ENCODE measurements around the gene UMPS.

The UMPS gene

DNA sequence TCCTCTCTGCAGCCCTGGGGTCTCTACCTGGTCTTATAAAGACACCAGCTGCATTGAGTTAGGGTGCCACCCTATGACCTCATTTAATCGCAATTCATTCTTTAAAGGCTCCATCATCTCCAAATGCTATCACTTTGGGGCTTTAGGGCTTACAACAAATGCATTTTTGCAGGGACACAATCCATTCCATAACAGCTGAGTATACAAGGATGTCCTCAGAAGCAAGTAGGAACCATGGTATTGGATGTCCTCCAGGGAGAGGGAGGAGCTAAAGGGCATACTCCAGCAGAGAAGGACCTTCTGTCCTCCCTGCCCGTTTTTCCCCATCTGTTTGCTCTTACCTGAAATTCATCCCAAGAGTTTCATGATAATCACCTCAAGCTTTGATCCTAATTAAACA, 30.3 kb downstream of the UMPS start:
- Histone ChIP-seq H2BK120ac (ENCODE audit: low read depth, low read length) (no peak overlapping the region), H2AFZ (ENCODE audit: low read length) (no peak overlapping the region), H3K9me3 (replicated peaks in 1 of 2; ENCODE audit: control insufficient read depth in 2 of 2, insufficient read depth in 1 of 2, low read depth in 1 of 2, low read length in 2 of 2) (no peaks in the 10 kb centered on the region), H2BK5ac (ENCODE audit: low read length) (no peak overlapping the region), H4K8ac (ENCODE audit: low read depth, low read length) (no peak overlapping the region), H3K79me1 (ENCODE audit: low read depth, low read length) (no peaks in the 10 kb centered on the region), H3K27me3 (ENCODE audit: control insufficient read depth in 3 of 3, insufficient read depth in 3 of 3, low read depth in 1 of 3, low read length in 3 of 3) (no peaks in the 10 kb centered on the region), H3K4me3 (ENCODE audit: low read length in 2 of 2) (no peak overlapping the region), H3K18ac (ENCODE audit: low read length) (no peak overlapping the region), H3K9ac (ENCODE audit: low read depth, low read length, poor library complexity) (no peak overlapping the region), H3K36me3 (replicated peaks in 1 of 2; ENCODE audit: control insufficient read depth in 2 of 2, insufficient read depth in 2 of 2, low read length in 2 of 2) (peaks cover 3 to 26% of the 10 kb centered on the region in 2 donors), H3K14ac (ENCODE audit: low read length) (no peak overlapping the region), H2BK15ac (ENCODE audit: low read length) (no peak overlapping the region), H2AK5ac (ENCODE audit: low read depth, low read length) (no peak overlapping the region), H3K4me2 (ENCODE audit: insufficient read depth, low read length, poor library complexity, severe bottlenecking) (no peak overlapping the region), H3K23ac (ENCODE audit: low read depth, low read length, poor library complexity) (no peak overlapping the region), H3K4me1 (ENCODE audit: control insufficient read depth in 2 of 2, insufficient read depth in 1 of 2, low read depth in 1 of 2, low read length in 2 of 2) (peaks cover 2 to 7% of the 10 kb centered on the region in 2 donors), H3K4ac (ENCODE audit: low read length) (no peak overlapping the region), H2BK12ac (ENCODE audit: low read length) (no peak overlapping the region), H4K91ac (ENCODE audit: low read depth, low read length, poor library complexity) (no peak overlapping the region), H3K27ac (replicated peaks; ENCODE audit: low read length) (no peak overlapping the region)
- DNase-seq (ENCODE audit: low spot score) = no peak
- WGBS, 2 donors (ENCODE audit: extremely low coverage in 2 of 2, insufficient read length in 2 of 2, insufficient replicate concordance in 1 of 2) = no CpG with 5 or more reads among the region's 2 CpGs

DNA sequence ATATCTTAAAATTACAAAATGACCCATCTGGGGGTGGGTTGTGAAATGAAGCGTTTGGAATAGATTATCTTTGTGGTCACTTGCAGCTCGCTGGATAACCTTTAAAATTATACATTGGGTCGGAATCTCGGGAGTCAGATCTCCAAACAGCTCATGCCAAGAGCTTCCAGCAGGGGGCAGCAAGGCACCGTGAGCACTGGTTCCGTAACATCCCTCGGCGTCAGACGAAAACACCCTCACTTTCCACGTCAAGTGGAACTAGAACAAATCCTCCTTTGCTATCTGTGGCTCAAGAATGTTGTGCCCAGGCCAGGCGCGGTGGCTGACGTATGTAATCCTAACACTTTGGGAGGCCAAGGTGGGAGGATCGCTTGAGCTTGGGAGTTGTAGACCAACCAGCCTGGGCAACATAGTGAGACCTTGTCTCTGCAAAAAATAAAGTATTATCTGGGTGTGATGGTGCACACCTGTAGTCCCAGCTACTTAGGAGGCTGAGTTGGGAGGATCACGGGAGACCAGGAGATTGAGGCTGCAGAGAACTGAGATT, 31.1 kb downstream of the UMPS start:
- Histone ChIP-seq H3K14ac (ENCODE audit: low read length) (no peak overlapping the region), H2AFZ (ENCODE audit: low read length) (no peak overlapping the region), H4K8ac (ENCODE audit: low read depth, low read length) (no peak overlapping the region), H3K4ac (ENCODE audit: low read length) (no peak overlapping the region), H2BK12ac (ENCODE audit: low read length) (no peak overlapping the region), H3K27me3 (ENCODE audit: control insufficient read depth in 3 of 3, insufficient read depth in 3 of 3, low read depth in 1 of 3, low read length in 3 of 3) (no peaks in the 10 kb centered on the region), H3K4me2 (ENCODE audit: insufficient read depth, low read length, poor library complexity, severe bottlenecking) (no peak overlapping the region), H2BK15ac (ENCODE audit: low read length) (no peak overlapping the region), H3K18ac (ENCODE audit: low read length) (no peak overlapping the region), H3K9me3 (replicated peaks in 1 of 2; ENCODE audit: control insufficient read depth in 2 of 2, insufficient read depth in 1 of 2, low read depth in 1 of 2, low read length in 2 of 2) (no peaks in the 10 kb centered on the region), H3K4me1 (ENCODE audit: control insufficient read depth in 2 of 2, insufficient read depth in 1 of 2, low read depth in 1 of 2, low read length in 2 of 2) (peaks cover 2 to 7% of the 10 kb centered on the region in 2 donors), H3K23ac (ENCODE audit: low read depth, low read length, poor library complexity) (no peak overlapping the region), H3K9ac (ENCODE audit: low read depth, low read length, poor library complexity) (no peak overlapping the region), H4K91ac (ENCODE audit: low read depth, low read length, poor library complexity) (no peak overlapping the region), H2AK5ac (ENCODE audit: low read depth, low read length) (no peak overlapping the region), H3K36me3 (replicated peaks in 1 of 2; ENCODE audit: control insufficient read depth in 2 of 2, insufficient read depth in 2 of 2, low read length in 2 of 2) (peaks cover 3 to 30% of the 10 kb centered on the region in 2 donors), H2BK120ac (ENCODE audit: low read depth, low read length) (no peak overlapping the region), H3K27ac (replicated peaks; ENCODE audit: low read length) (no peak overlapping the region), H3K4me3 (ENCODE audit: low read length in 2 of 2) (no peak overlapping the region), H3K79me1 (ENCODE audit: low read depth, low read length) (no peaks in the 10 kb centered on the region), H2BK5ac (ENCODE audit: low read length) (no peak overlapping the region)
- WGBS, 2 donors (ENCODE audit: extremely low coverage in 2 of 2, insufficient read length in 2 of 2, insufficient replicate concordance in 1 of 2) = no CpG with 5 or more reads among the region's 15 CpGs
- DNase-seq (ENCODE audit: low spot score) = peak; percentile 68

DNA sequence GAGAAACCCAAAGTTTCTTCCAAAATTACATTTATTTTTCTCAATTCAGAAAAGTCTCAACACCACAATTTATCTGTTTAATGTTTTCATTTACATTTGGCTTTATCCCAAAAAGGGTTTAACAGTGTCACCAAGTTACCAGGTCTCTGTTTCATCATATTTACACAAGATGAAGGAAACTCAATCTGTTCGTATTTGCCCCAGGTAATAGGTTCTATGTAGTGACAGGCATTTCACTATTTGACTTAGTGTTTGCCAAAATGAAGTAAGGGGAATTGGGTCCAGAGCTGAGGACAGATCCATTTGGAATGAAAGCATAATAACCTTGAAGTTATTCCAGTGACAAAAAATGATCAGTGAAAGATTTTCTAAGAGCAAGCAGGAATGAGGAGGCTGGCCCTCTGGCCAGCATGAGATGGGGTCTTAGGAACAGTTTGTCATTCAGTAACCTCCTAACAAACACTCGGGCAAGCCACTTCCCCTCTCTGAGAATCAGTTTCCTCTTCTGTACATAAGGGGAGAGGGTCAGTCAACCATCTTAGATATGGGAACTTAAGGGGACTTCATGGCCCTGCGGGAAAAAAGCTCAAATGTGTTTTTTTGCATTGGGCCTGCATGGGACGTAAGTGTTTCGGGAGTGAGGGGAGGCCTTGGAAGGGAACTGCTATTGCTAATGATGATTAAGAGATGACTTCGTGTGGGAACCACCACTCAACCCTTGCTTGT, 31.8 kb downstream of the UMPS start:
- WGBS, 2 donors (ENCODE audit: extremely low coverage in 2 of 2, insufficient read length in 2 of 2, insufficient replicate concordance in 1 of 2) = no CpG with 5 or more reads among the region's 6 CpGs
- peaks cover 3 to 32% of the 10 kb centered on the region in 2 donors for H3K36me3 ChIP-seq (replicated peaks in 1 of 2; ENCODE audit: control insufficient read depth in 2 of 2, insufficient read depth in 2 of 2, low read length in 2 of 2)
- H3K27ac ChIP-seq (replicated peaks; ENCODE audit: low read length) = no peak overlapping the region

DNA sequence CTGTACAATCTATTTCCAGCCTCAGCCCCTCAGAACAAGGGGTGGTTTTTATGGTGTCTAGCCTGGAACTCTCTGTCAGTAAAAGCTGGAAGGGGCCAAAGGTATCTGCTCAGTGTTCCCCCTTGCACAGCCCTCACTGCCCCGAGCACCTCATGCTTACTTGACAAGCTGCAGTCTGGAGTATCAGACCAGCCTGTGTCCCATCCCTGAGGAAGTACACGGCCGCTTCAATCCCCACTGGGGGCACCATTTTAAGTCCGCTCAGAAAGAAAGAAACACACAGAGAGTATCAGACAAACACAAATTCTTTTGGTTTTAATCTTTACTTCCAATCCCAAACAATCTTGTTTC, 32.4 kb downstream of the UMPS start:
- no peaks in the 10 kb centered on the region for H3K9me3 ChIP-seq (replicated peaks in 1 of 2; ENCODE audit: control insufficient read depth in 2 of 2, insufficient read depth in 1 of 2, low read depth in 1 of 2, low read length in 2 of 2)
- no peak overlapping the region for H4K8ac ChIP-seq (ENCODE audit: low read depth, low read length)
- no peak for DNase-seq (ENCODE audit: low spot score)
- H4K91ac ChIP-seq (ENCODE audit: low read depth, low read length, poor library complexity) = no peak overlapping the region
- H3K36me3 ChIP-seq (replicated peaks in 1 of 2; ENCODE audit: control insufficient read depth in 2 of 2, insufficient read depth in 2 of 2, low read length in 2 of 2) = peaks cover 3 to 35% of the 10 kb centered on the region in 2 donors
- H2BK12ac ChIP-seq (ENCODE audit: low read length) = no peak overlapping the region
- no peak overlapping the region for H2BK5ac ChIP-seq (ENCODE audit: low read length)
- no peak overlapping the region for H2BK15ac ChIP-seq (ENCODE audit: low read length)
- no peak overlapping the region for H3K4ac ChIP-seq (ENCODE audit: low read length)
- H3K27me3 ChIP-seq (ENCODE audit: control insufficient read depth in 3 of 3, insufficient read depth in 3 of 3, low read depth in 1 of 3, low read length in 3 of 3) = no peaks in the 10 kb centered on the region
- H3K9ac ChIP-seq (ENCODE audit: low read depth, low read length, poor library complexity) = no peak overlapping the region
- no peak overlapping the region for H3K14ac ChIP-seq (ENCODE audit: low read length)
- no peak overlapping the region for H3K27ac ChIP-seq (replicated peaks; ENCODE audit: low read length)
- H3K4me3 ChIP-seq (ENCODE audit: low read length in 2 of 2) = no peak overlapping the region
- no peak overlapping the region for H3K23ac ChIP-seq (ENCODE audit: low read depth, low read length, poor library complexity)
- no peak overlapping the region for H2AK5ac ChIP-seq (ENCODE audit: low read depth, low read length)
- H3K79me1 ChIP-seq (ENCODE audit: low read depth, low read length) = no peaks in the 10 kb centered on the region
- no peak overlapping the region for H3K18ac ChIP-seq (ENCODE audit: low read length)
- H2BK120ac ChIP-seq (ENCODE audit: low read depth, low read length) = no peak overlapping the region
- no CpG with 5 or more reads among the region's 4 CpGs for WGBS, 2 donors (ENCODE audit: extremely low coverage in 2 of 2, insufficient read length in 2 of 2, insufficient replicate concordance in 1 of 2)
- no peak overlapping the region for H3K4me2 ChIP-seq (ENCODE audit: insufficient read depth, low read length, poor library complexity, severe bottlenecking)
- H2AFZ ChIP-seq (ENCODE audit: low read length) = no peak overlapping the region
- H3K4me1 ChIP-seq (ENCODE audit: control insufficient read depth in 2 of 2, insufficient read depth in 1 of 2, low read depth in 1 of 2, low read length in 2 of 2) = peaks cover 2 to 7% of the 10 kb centered on the region in 2 donors

More for the DNA sequence above, 31.8 kb downstream of the UMPS start:
- Histone ChIP-seq H3K4me3 (ENCODE audit: low read length in 2 of 2) (no peak overlapping the region), H2BK12ac (ENCODE audit: low read length) (no peak overlapping the region), H3K27me3 (ENCODE audit: control insufficient read depth in 3 of 3, insufficient read depth in 3 of 3, low read depth in 1 of 3, low read length in 3 of 3) (no peaks in the 10 kb centered on the region), H2BK5ac (ENCODE audit: low read length) (no peak overlapping the region), H2AK5ac (ENCODE audit: low read depth, low read length) (no peak overlapping the region), H3K9me3 (replicated peaks in 1 of 2; ENCODE audit: control insufficient read depth in 2 of 2, insufficient read depth in 1 of 2, low read depth in 1 of 2, low read length in 2 of 2) (no peaks in the 10 kb centered on the region), H2BK15ac (ENCODE audit: low read length) (no peak overlapping the region), H3K79me1 (ENCODE audit: low read depth, low read length) (no peaks in the 10 kb centered on the region), H3K18ac (ENCODE audit: low read length) (no peak overlapping the region), H3K14ac (ENCODE audit: low read length) (no peak overlapping the region), H3K4me1 (ENCODE audit: control insufficient read depth in 2 of 2, insufficient read depth in 1 of 2, low read depth in 1 of 2, low read length in 2 of 2) (peaks cover 2 to 7% of the 10 kb centered on the region in 2 donors), H2AFZ (ENCODE audit: low read length) (no peak overlapping the region), H3K4ac (ENCODE audit: low read length) (no peak overlapping the region), H3K4me2 (ENCODE audit: insufficient read depth, low read length, poor library complexity, severe bottlenecking) (no peak overlapping the region), H2BK120ac (ENCODE audit: low read depth, low read length) (no peak overlapping the region), H4K8ac (ENCODE audit: low read depth, low read length) (no peak overlapping the region), H4K91ac (ENCODE audit: low read depth, low read length, poor library complexity) (no peak overlapping the region), H3K9ac (ENCODE audit: low read depth, low read length, poor library complexity) (no peak overlapping the region), H3K23ac (ENCODE audit: low read depth, low read length, poor library complexity) (no peak overlapping the region)
- DNase-seq (ENCODE audit: low spot score) = no peak

All from neuronal stem cell (in vitro differentiated cells).